HEK293T (cell line): ENCODE measurements around the gene MAFG.

Experiments used
- BHLHE40 ChIP-seq: fragments of 450-650 bp; IDR thresholded peaks from 2 replicates; pipeline ENCODE4 v1.6.1; 2016; ENCODE audit warnings: mild to moderate bottlenecking, moderate library complexity, borderline replicate concordance
- FOXK2 ChIP-seq: fragments of 450-650 bp; IDR thresholded peaks from 2 replicates; pipeline ENCODE4 v1.6.1; 2016; ENCODE audit warnings: mild to moderate bottlenecking
- FOXM1 ChIP-seq: fragments of 450-650 bp; IDR thresholded peaks from 2 replicates; pipeline ENCODE4 v1.6.1; 2017; ENCODE audit warnings: mild to moderate bottlenecking, borderline replicate concordance
- LEF1 ChIP-seq: fragments of 450-650 bp; IDR thresholded peaks from 2 replicates; pipeline ENCODE4 v1.6.1; 2017; ENCODE audit warnings: mild to moderate bottlenecking, borderline replicate concordance
- NFRKB ChIP-seq: fragments of 450-650 bp; IDR thresholded peaks from 2 replicates; pipeline ENCODE4 v1.6.1; 2016; ENCODE audit warnings: mild to moderate bottlenecking, moderate library complexity
- SP1 ChIP-seq: fragments of 450-650 bp; IDR thresholded peaks from 2 replicates; pipeline ENCODE4 v1.6.1; 2017
- SUZ12 ChIP-seq: fragments of 450-650 bp; IDR thresholded peaks from 2 replicates; pipeline ENCODE4 v1.6.1; 2016; ENCODE audit warnings: mild to moderate bottlenecking
- TARDBP ChIP-seq: fragments of 450-650 bp; IDR thresholded peaks from 2 replicates; pipeline ENCODE4 v1.6.1; 2016

DNA sequence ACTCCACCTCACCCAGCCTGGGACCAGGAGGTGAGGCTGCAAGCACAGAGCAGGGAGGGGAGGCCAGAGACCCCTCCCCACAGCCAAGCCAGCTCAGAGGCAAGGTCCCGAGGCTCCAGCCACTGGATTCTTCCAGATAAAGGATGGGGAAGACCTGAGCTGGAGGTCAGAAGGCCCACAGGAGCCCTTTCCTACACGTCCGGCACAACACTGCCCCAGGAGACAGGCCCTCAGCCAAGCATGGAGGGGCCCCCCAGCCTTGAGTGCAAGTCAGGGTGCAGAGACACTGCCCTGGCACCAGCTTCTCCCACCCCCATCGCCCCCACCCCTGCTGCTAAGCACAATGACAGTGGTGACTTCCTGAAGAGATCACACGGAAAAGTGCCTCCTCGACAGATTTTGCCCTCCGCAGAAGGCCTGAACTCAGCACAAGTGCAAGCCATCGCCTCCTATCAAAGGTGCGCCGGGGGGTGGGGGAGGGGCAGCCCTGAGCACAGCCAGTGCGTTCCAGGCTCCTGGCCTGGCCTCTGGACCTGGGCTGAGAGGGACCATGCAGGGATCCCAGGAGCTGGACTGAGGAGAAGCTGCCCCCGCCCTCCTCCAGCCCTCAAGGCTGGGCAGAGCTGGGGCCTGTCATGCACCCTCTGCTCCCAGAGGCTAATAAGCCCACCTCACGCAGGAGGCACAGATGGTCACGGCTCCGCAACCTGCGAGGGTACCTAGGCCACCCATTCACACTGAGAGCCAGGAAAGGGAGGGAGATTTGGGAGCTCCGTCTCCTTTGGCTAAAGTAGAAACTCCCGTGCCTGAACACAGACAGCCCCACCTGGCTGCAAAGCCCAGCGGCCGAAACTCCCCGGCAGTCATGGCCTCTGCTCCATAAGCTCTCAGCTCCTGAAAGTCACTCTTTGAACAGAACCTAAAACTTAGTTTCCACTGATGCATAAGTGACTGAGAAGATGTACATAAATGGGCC, 2.7 kb downstream of the MAFG start:
- TF ChIP-seq LEF1 (no peak), SUZ12 (no peak), BHLHE40 (no peak), SP1 (no peak), FOXM1 (no peak), FOXK2 (no peak), TARDBP (no peak), NFRKB (no peak)
